Trophoblast cell (in vitro differentiated cells and primary cell): ENCODE data around the gene RYR1.

ENCODE experiments used
- DNase-seq, 2 donors: peaks; one replicate each; pipeline ENCODE4 v3.0.0-alpha.2; 2016
- H2AFZ ChIP-seq: 2 replicates; pipeline ENCODE4 v1.6.1; 2013; ENCODE audit warnings: low read length, moderate library complexity, mild to moderate bottlenecking; ENCODE audit not compliant: insufficient read depth, poor library complexity
- H2AK5ac ChIP-seq: 2 replicates; pipeline ENCODE4 v1.6.1; 2013; ENCODE audit warnings: mild to moderate bottlenecking, low read length
- H2BK120ac ChIP-seq: 2 replicates; pipeline ENCODE4 v1.6.1; 2013; ENCODE audit warnings: low read length, mild to moderate bottlenecking, moderate library complexity; ENCODE audit not compliant: insufficient read depth, poor library complexity
- H2BK12ac ChIP-seq: 2 replicates; pipeline ENCODE4 v1.6.1; 2013; ENCODE audit warnings: mild to moderate bottlenecking, low read length, moderate library complexity
- H2BK5ac ChIP-seq: 2 replicates; pipeline ENCODE4 v1.6.1; 2013; ENCODE audit warnings: low read length, low read depth, moderate library complexity, mild to moderate bottlenecking; ENCODE audit not compliant: poor library complexity
- H3K14ac ChIP-seq: 2 replicates; pipeline ENCODE4 v1.6.1; 2013; ENCODE audit warnings: mild to moderate bottlenecking, low read length
- H3K18ac ChIP-seq: 2 replicates; pipeline ENCODE4 v1.6.1; 2013; ENCODE audit warnings: mild to moderate bottlenecking, low read length
- H3K23ac ChIP-seq: 2 replicates; pipeline ENCODE4 v1.6.1; 2013; ENCODE audit warnings: low read length
- H3K27ac ChIP-seq: 2 replicates; pipeline ENCODE4 v1.5.1; 2013; ENCODE audit warnings: low read depth, mild to moderate bottlenecking, inconsistent platforms, low read length, moderate library complexity
- H3K27me3 ChIP-seq: 2 replicates; pipeline ENCODE4 v1.6.1; 2013; ENCODE audit warnings: inconsistent platforms, mild to moderate bottlenecking, low read length, moderate library complexity; ENCODE audit not compliant: insufficient read depth
- H3K36me3 ChIP-seq, 2 experiments: 1 replicate in 1 of 2; 2 replicates in 1 of 2; pipeline ENCODE4 v1.6.1; 2013; ENCODE audit warnings: low read length in 2 of 2, mild to moderate bottlenecking in 2 of 2, moderate library complexity in 1 of 2; ENCODE audit not compliant: insufficient read depth in 2 of 2, control insufficient read depth in 1 of 2
- H3K4ac ChIP-seq: 2 replicates; pipeline ENCODE4 v1.6.1; 2013; ENCODE audit warnings: low read depth, mild to moderate bottlenecking, low read length, moderate library complexity
- H3K4me1 ChIP-seq, 2 experiments: 1 replicate in 1 of 2; 2 replicates in 1 of 2; pipeline ENCODE4 v1.6.1; 2013; ENCODE audit warnings: low read length in 2 of 2, mild to moderate bottlenecking in 2 of 2, moderate library complexity in 1 of 2; ENCODE audit not compliant: insufficient read depth in 2 of 2, control insufficient read depth in 1 of 2
- H3K4me2 ChIP-seq: 2 replicates; pipeline ENCODE4 v1.6.1; 2013; ENCODE audit warnings: inconsistent platforms, mild to moderate bottlenecking, low read length, moderate library complexity
- H3K4me3 ChIP-seq: 2 replicates; pipeline ENCODE4 v1.5.1; 2013; ENCODE audit warnings: mild to moderate bottlenecking, low read depth, low read length, inconsistent platforms
- H3K79me1 ChIP-seq: one replicate; pipeline ENCODE4 v1.6.1; 2013; ENCODE audit warnings: low read length
- H3K79me2 ChIP-seq: 2 replicates; pipeline ENCODE4 v1.6.1; 2013; ENCODE audit warnings: low read length, mild to moderate bottlenecking; ENCODE audit not compliant: control insufficient read depth, insufficient read depth, poor library complexity
- H3K9ac ChIP-seq: 2 replicates; pipeline ENCODE4 v1.6.1; 2013; ENCODE audit warnings: mild to moderate bottlenecking, low read length
- H3K9me3 ChIP-seq: 2 replicates; pipeline ENCODE4 v1.6.1; 2013; ENCODE audit warnings: low read depth, mild to moderate bottlenecking, control low read depth, inconsistent platforms, low read length; ENCODE audit not compliant: insufficient read depth
- H4K12ac ChIP-seq: 2 replicates; pipeline ENCODE4 v1.6.1; 2013; ENCODE audit warnings: low read depth, mild to moderate bottlenecking, low read length, moderate library complexity
- H4K8ac ChIP-seq: 2 replicates; pipeline ENCODE4 v1.6.1; 2013; ENCODE audit warnings: low read depth, mild to moderate bottlenecking, low read length, moderate library complexity
- H4K91ac ChIP-seq: one replicate; pipeline ENCODE4 v1.6.1; 2013; ENCODE audit warnings: low read depth, mild to moderate bottlenecking, low read length, moderate library complexity
- whole genome bisulfite sequencing: extraction: QIAGEN DNeasy Blood & Tissue Kit; methylation state at CpG from one replicate; pipeline ENCODE4 v1.1.7; 2013; ENCODE audit warnings: missing lambda C conversion rate; ENCODE audit not compliant: insufficient read length, insufficient coverage; ENCODE audit errors: extremely low coverage; 5-methylcytosine and 5-hydroxymethylcytosine counted together

The RYR1 gene

GRCh38 chr19:38635483-38636399 lies 202.2 kb downstream of the RYR1 start:
- no CpG with 5 or more reads among the region's 17 CpGs for WGBS
- peaks cover 18 to 23% of the 10 kb centered on the region in 2 experiments for H3K36me3 ChIP-seq
- no peak overlapping the region for H4K12ac ChIP-seq
- peak overlapping the region; percentile 19 for H2BK120ac ChIP-seq
- peak overlapping the region; percentile 6 for H3K18ac ChIP-seq
- no peak for DNase-seq
- no peak overlapping the region for H3K4ac ChIP-seq
- H3K23ac ChIP-seq = no peak overlapping the region
- no peaks in the 10 kb centered on the region for H3K79me2 ChIP-seq
- no peaks in the 10 kb centered on the region for H3K27me3 ChIP-seq
- no peak overlapping the region for H3K4me3 ChIP-seq
- no peak overlapping the region for H3K9ac ChIP-seq
- H4K8ac ChIP-seq = peak overlapping the region; percentile 22
- H3K4me1 ChIP-seq = peaks cover 25 to 32% of the 10 kb centered on the region in 2 experiments
- H2BK12ac ChIP-seq = no peak overlapping the region
- no peak overlapping the region for H2BK5ac ChIP-seq
- no peak overlapping the region for H2AK5ac ChIP-seq
- peak overlapping the region; percentile 10 for H3K27ac ChIP-seq
- no peak overlapping the region for H2AFZ ChIP-seq
- H3K4me2 ChIP-seq = no peak overlapping the region
- H3K9me3 ChIP-seq = no peaks in the 10 kb centered on the region
- H3K79me1 ChIP-seq = peaks cover 18% of the 10 kb centered on the region
- H4K91ac ChIP-seq = no peak overlapping the region
- H3K14ac ChIP-seq = no peak overlapping the region
